GM12865 (cell line): Measurements from ENCODE around the gene CSN2.

Experiments
- DNase-seq: peaks from one replicate; pipeline ENCODE4 v3.0.0; 2010; ENCODE audit warnings: low read depth
- H3K4me3 ChIP-seq: 2 replicates; pipeline ENCODE4 v1.5.1; 2011; ENCODE audit warnings: mild to moderate bottlenecking, low read depth, low read length, control low read depth
- CTCF ChIP-seq: IDR thresholded peaks from 2 replicates; pipeline ENCODE4 v1.5.1; 2011; ENCODE audit warnings: low read length, control low read depth, low read depth, inconsistent platforms; ENCODE audit not compliant: insufficient read depth; ENCODE audit errors: missing control alignments

Gene CSN2

DNA sequence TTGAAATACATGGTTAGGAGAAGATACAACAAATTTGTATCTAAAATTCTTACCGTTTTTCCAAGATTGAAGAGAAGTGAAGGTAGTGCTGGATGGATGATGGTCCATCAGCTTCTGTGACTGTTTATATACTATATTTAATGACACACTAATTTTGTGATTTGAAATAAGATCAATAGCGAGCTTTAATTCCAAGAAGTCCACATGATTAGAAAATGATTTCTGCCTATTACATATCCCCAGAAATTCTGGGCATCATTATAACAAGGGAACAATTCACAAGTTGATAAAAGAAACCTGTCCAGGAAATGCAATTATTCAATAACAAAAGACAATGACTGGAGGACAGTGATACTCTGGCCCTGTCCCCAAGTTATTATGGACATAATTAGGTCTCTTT lies at the start of gene CSN2:
Gene CSN2 (minus strand): TSS at position 101 of the 400 bp plus-strand sequence. CDS start 4,733 bp downstream, outside the sequence.
- no peak within 1 kb of the TSS for H3K4me3 ChIP-seq
- TF ChIP-seq CTCF = no peak

DNA sequence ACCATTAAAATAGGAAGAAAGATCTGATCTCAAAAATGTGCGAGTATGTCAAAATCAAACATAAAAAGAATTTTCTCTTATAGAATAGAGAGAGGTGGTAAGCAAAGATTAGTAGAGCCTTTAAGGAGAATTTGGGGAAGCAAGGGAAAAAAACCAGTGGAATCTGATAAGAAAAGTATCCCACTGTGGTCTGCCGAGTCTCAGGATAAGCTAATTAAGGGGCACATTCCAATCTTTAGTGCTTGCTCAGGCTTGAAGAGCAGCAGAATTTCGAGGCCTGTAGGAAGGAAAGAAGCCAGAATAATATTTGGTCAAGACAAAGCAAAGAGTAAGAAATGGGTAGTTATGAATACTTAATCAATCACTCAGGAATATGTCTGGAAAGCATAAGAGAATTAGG lies 43.2 kb upstream of the CSN2 start:
- no peak overlapping the region for H3K4me3 ChIP-seq
- TF ChIP-seq CTCF = no peak
- no peak for DNase-seq

More for the DNA sequence above, at the start of gene CSN2:
- no peak for DNase-seq

- no peak for TF ChIP-seq CTCF
- DNase-seq = no peak
Observed at GRCh38 chr4:70002507-70002906, 37.0 kb upstream of the CSN2 start.

GRCh38 chr4:70000711-70001110 lies 35.2 kb upstream of the CSN2 start:
- no peak for TF ChIP-seq CTCF
- no peak for DNase-seq
- no peak overlapping the region for H3K4me3 ChIP-seq

More at GRCh38 chr4:70002507-70002906, 37.0 kb upstream of the CSN2 start:
- no peak overlapping the region for H3K4me3 ChIP-seq

GRCh38 chr4:69999420-69999819 lies 33.9 kb upstream of the CSN2 start:
- TF ChIP-seq CTCF = no peak
- H3K4me3 ChIP-seq = peak overlapping the region; percentile 18; the same call in 1 of the 2 replicates
- peak; percentile 5 for DNase-seq

DNA sequence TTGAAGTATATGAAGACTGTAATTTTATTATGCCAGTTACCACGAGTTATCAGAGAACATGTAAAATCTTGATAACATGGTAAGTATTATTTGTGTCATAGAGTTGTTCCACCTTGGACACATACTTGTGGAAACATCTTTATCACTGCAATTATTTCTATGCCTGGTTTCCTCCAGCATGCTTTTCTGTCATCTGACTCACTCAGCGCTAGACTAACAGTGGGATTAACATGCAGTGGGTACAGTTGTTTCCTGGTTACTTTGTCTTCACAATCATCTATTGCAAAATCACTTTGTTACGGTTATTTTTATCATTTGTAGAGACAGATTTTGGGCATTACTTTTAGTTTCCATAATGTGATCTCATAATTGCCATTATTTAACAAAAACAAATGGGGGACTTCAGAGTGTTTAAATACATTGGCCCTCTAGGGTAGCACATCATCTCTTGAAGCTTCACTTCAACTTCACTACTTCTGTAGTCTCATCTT lies 30.0 kb upstream of the CSN2 start, which contains the start of gene STATH:
Gene STATH (plus strand): TSS at position 441 of the 491 bp plus-strand sequence. CDS start 2,472 bp downstream, outside the sequence.
- no peak within 1 kb of the TSS for H3K4me3 ChIP-seq
- TF ChIP-seq CTCF = no peak
- no peak for DNase-seq

DNA sequence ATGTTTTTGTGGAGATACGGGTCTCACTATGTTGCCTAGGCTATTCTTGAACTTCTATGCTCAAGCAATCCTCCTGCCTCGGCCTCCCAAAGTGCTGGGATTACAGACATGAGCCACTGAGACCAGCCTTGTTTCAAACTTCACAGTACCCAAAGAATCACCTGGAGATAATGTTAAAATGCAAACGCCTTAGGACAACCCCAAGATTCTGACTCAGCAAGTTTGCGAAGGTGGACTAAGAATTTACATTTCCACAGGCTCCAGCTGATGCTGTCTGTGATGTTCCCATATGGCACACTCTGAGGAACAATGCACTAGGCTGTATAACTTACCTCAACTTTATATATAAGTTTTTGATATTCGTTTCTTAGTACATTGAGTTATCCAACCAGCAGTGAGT lies 29.3 kb upstream of the CSN2 start:
- no peak for DNase-seq
- no peak for TF ChIP-seq CTCF
- H3K4me3 ChIP-seq = no peak overlapping the region
